Mononuclear cell (primary cell): Measurements from ENCODE around the gene PTPRN. TPM values are rescaled to one million over a fixed set of nuclear protein-coding genes. Genes with fewer than 3 reads are reported as not detected.
"Not testable (repeated sequence)": the region's sequence is repeated elsewhere in the genome, so short reads cannot be mapped to it uniquely, and the experiment has no call there.

ENCODE experiments used
- H3K27me3 ChIP-seq: 2 replicates; pipeline ENCODE4 v1.6.0; 2011; ENCODE audit warnings: low read length, control low read depth; ENCODE audit not compliant: insufficient read depth
- H3K4me1 ChIP-seq: 2 replicates; pipeline ENCODE4 v1.5.1; 2011; ENCODE audit warnings: mild to moderate bottlenecking, low read length, control low read depth; ENCODE audit not compliant: insufficient read depth
- H3K4me3 ChIP-seq: 2 replicates; pipeline ENCODE4 v1.5.1; 2011; ENCODE audit warnings: mild to moderate bottlenecking, low read length, moderate library complexity
- H3K9me3 ChIP-seq: 2 replicates; pipeline ENCODE4 v1.5.1; 2011; ENCODE audit warnings: low read depth, mild to moderate bottlenecking, control low read depth, low read length
- total RNA-seq: library from RNA; depleted of rRNA; stranded (reverse); fragments of >200 nt; gene quantifications from one replicate; pipeline ENCODE4 v1.2.3, GENCODE V29; 2012

PTPRN gene
- total RNA-seq, 1 donor, result 1.3 TPM

- Histone ChIP-seq H3K9me3 (no peaks in the 10 kb centered on the region), H3K27me3 (peaks cover 4% of the 10 kb centered on the region), H3K4me3 (no peak overlapping the region), H3K4me1 (peaks cover 12% of the 10 kb centered on the region)
Observed at GRCh38 chr2:219296631-219297391, 12.4 kb downstream of the PTPRN start.

- Histone ChIP-seq H3K4me3 (no peak overlapping the region), H3K4me1 (peaks cover 12% of the 10 kb centered on the region), H3K27me3 (peaks cover 4% of the 10 kb centered on the region), H3K9me3 (no peaks in the 10 kb centered on the region)
Observed at GRCh38 chr2:219296142-219296541, 13.1 kb downstream of the PTPRN start.

GRCh38 chr2:219294356-219295351 is 14.5 kb downstream of the PTPRN start:
- peak overlapping the region; percentile 40 for H3K4me3 ChIP-seq
- no peaks in the 10 kb centered on the region for H3K27me3 ChIP-seq
- H3K4me1 ChIP-seq, result peaks cover 12% of the 10 kb centered on the region
- no peaks in the 10 kb centered on the region for H3K9me3 ChIP-seq

GRCh38 chr2:219293736-219294231 is 15.4 kb downstream of the PTPRN start:
- H3K9me3 ChIP-seq, result no peaks in the 10 kb centered on the region
- peaks cover 12% of the 10 kb centered on the region for H3K4me1 ChIP-seq
- H3K4me3 ChIP-seq, result no peak overlapping the region
- H3K27me3 ChIP-seq, result no peaks in the 10 kb centered on the region

- no peaks in the 10 kb centered on the region for H3K9me3 ChIP-seq
- H3K4me3 ChIP-seq, result no peak overlapping the region
- no peaks in the 10 kb centered on the region for H3K27me3 ChIP-seq
- peaks cover 12% of the 10 kb centered on the region for H3K4me1 ChIP-seq
Observed at GRCh38 chr2:219292616-219293015, 16.6 kb downstream of the PTPRN start.

GRCh38 chr2:219291910-219292490 is 17.2 kb downstream of the PTPRN start:
- Histone ChIP-seq H3K27me3 (no peaks in the 10 kb centered on the region), H3K9me3 (no peaks in the 10 kb centered on the region), H3K4me1 (peaks cover 12% of the 10 kb centered on the region), H3K4me3 (no peak overlapping the region)

- no peak overlapping the region for H3K4me3 ChIP-seq
- peaks cover 12% of the 10 kb centered on the region for H3K4me1 ChIP-seq
- H3K27me3 ChIP-seq, result no peaks in the 10 kb centered on the region
- H3K9me3 ChIP-seq, result no peaks in the 10 kb centered on the region
Observed at GRCh38 chr2:219291394-219291793, 17.8 kb downstream of the PTPRN start.

GRCh38 chr2:219290381-219291171 is 18.6 kb downstream of the PTPRN start:
- no peaks in the 10 kb centered on the region for H3K27me3 ChIP-seq
- H3K9me3 ChIP-seq, result no peaks in the 10 kb centered on the region
- peaks cover 12% of the 10 kb centered on the region for H3K4me1 ChIP-seq
- no peak overlapping the region for H3K4me3 ChIP-seq

GRCh38 chr2:219289537-219290361 is 19.5 kb downstream of the PTPRN start:
- Histone ChIP-seq H3K4me1 (peaks cover 7% of the 10 kb centered on the region), H3K27me3 (no peaks in the 10 kb centered on the region), H3K9me3 (no peaks in the 10 kb centered on the region), H3K4me3 (no peak overlapping the region)

GRCh38 chr2:219289195-219289536 is 20.0 kb downstream of the PTPRN start:
- Histone ChIP-seq H3K27me3 (no peaks in the 10 kb centered on the region), H3K4me3 (no peak overlapping the region), H3K4me1 (peaks cover 2% of the 10 kb centered on the region), H3K9me3 (no peaks in the 10 kb centered on the region)

- H3K9me3 ChIP-seq, result no peaks in the 10 kb centered on the region
- H3K4me1 ChIP-seq, result no peaks in the 10 kb centered on the region
- H3K4me3 ChIP-seq, result no peak overlapping the region
- no peaks in the 10 kb centered on the region for H3K27me3 ChIP-seq
Observed at GRCh38 chr2:219287580-219288265, 21.5 kb downstream of the PTPRN start.

GRCh38 chr2:219287116-219287440 is 22.1 kb downstream of the PTPRN start:
- H3K4me3 ChIP-seq, H3K27me3 ChIP-seq, H3K9me3 ChIP-seq, H3K4me1 ChIP-seq: not testable (repeated sequence)

GRCh38 chr2:219286436-219287115 is 22.6 kb downstream of the PTPRN start:
- Histone ChIP-seq H3K4me3 (no peak overlapping the region), H3K4me1 (no peaks in the 10 kb centered on the region), H3K9me3 (no peaks in the 10 kb centered on the region), H3K27me3 (no peaks in the 10 kb centered on the region)
